ENCODE data around the gene CCR3. TPM values are rescaled to one million over a fixed set of nuclear protein-coding genes. Genes with fewer than 3 reads are reported as not detected.

Gene CCR3
- total RNA-seq, 1 donor = not detected

DNA sequence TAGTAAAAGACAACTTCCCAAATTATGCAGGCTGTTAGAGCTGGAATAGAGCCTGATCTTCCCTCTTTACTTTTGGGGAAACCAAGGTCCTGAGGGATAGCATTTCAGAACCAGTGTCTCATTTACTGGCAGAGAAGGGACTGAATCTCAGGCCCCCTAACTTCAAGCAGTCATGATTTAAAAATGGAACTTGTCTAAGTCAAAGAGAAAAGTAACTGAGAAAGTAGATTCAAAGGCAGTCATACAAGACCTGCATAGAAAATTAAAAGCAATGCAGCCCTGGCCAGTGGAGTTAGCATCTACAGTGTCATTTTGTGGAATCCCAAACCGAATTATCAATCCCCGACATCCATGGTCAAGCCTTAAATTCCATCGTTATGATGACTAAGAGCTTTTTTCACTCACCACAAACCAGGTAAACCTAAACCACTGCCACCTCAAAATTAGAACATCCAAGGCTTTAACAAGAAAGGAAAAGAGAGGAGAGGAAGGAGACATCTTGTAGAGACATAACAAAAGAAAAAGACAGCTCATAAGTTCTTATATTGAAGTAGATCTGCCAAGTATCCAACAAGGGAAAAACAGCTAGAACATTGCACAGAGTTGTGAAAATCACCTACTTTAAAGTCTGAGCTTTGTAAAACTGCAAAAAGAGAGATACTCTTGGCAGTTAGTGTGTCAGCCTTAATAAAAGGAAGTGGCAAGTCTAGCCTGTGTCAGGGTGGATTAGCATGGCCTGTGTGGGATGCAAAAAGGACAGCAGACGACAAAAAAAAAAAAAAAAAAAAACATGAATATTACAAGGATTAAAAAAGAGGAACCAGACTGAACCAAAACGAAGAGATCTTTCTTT lies 57.6 kb downstream of the CCR3 start:
- no peak overlapping the region for H3K4me3 ChIP-seq (ENCODE audit: low read depth, low read length)
- no peak for DNase-seq (ENCODE audit: low read depth)
- TF ChIP-seq, protein P1, sequence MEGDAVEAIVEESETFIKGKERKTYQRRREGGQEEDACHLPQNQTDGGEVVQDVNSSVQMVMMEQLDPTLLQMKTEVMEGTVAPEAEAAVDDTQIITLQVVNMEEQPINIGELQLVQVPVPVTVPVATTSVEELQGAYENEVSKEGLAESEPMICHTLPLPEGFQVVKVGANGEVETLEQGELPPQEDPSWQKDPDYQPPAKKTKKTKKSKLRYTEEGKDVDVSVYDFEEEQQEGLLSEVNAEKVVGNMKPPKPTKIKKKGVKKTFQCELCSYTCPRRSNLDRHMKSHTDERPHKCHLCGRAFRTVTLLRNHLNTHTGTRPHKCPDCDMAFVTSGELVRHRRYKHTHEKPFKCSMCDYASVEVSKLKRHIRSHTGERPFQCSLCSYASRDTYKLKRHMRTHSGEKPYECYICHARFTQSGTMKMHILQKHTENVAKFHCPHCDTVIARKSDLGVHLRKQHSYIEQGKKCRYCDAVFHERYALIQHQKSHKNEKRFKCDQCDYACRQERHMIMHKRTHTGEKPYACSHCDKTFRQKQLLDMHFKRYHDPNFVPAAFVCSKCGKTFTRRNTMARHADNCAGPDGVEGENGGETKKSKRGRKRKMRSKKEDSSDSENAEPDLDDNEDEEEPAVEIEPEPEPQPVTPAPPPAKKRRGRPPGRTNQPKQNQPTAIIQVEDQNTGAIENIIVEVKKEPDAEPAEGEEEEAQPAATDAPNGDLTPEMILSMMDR (IDR thresholded peaks at IDR 0.05; ENCODE audit: insufficient read depth, low read depth, low read length) = no peak

DNA sequence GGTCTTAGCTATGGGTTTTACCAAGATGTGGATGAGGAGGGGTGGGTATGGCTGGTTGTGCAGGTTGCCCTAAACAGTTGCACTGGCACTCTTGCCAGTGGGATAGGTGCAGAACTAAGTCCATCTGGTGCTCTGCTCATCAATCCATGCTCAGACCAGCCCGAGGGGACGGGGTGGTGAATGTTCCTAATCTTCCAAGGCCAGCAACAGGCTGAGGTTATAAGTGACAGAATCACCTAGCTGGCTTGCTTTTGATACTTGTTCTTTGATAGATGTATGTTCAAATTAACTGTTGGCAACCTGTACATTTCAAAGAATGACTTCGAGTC lies 58.2 kb downstream of the CCR3 start:
- no peak for DNase-seq (ENCODE audit: low read depth)
- TF ChIP-seq, protein P1 (IDR thresholded peaks at IDR 0.05; ENCODE audit: insufficient read depth, low read depth, low read length) = no peak
- H3K4me3 ChIP-seq (ENCODE audit: low read depth, low read length) = no peak overlapping the region

DNA sequence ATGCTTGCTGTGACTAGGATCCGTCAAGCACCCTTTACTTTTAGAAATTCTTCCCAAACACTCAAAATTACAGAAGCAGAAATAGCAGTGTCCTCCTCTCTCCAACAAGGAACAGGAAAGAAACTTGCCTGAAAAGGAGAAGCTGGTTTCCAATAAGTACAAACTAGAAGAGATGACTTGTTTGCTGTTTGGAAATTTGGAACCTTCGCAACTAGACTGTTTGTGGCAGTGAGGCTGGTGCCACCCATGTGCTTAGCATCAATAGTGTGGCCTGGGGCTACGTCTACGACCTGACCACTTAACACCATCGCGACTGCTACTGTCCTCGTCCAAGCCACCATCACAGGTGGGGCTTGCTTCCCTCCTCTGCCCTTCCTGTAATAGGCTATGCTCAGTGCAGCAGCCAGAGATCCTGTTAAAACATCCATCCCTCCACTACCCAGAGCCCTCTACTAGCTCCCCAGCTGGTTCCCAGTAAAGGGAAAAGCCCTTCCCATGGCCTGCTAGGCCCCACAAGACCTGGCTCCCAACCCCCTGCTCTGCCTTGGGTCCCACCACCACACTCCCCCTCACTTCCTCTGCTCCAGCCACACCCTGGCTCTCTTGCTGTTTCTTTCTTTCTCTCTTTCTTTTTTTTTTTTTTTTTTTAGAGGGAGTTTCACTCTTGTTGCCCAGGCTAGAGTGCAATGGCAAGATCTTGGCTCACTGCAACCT lies 59.0 kb downstream of the CCR3 start:
- no peak overlapping the region for H3K4me3 ChIP-seq (ENCODE audit: low read depth, low read length)
- DNase-seq (ENCODE audit: low read depth) = no peak
- TF ChIP-seq, protein P1 (IDR thresholded peaks at IDR 0.05; ENCODE audit: insufficient read depth, low read depth, low read length) = no peak

DNA sequence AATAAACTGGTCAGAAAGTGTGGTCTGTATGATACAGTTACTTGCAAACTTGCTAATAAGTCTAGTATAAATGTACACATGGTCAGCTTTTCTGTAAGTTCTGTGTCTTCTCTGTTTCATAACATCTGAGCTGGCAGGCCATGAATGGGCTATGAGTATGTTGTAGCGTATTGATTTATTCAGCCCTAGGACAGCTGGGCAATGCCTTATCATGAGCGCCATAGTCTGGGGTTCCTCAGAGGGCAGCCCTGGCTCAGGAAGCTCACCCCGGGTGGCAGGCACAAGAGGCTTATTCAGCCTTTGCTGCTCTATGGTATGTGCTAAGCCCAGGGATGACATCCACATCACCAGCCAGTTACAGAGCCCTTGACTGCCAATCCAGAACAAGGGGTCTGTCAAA lies 61.0 kb downstream of the CCR3 start:
- DNase-seq (ENCODE audit: low read depth) = no peak
- no peak overlapping the region for H3K4me3 ChIP-seq (ENCODE audit: low read depth, low read length)
- TF ChIP-seq, protein P1 (IDR thresholded peaks at IDR 0.05; ENCODE audit: insufficient read depth, low read depth, low read length) = no peak

DNA sequence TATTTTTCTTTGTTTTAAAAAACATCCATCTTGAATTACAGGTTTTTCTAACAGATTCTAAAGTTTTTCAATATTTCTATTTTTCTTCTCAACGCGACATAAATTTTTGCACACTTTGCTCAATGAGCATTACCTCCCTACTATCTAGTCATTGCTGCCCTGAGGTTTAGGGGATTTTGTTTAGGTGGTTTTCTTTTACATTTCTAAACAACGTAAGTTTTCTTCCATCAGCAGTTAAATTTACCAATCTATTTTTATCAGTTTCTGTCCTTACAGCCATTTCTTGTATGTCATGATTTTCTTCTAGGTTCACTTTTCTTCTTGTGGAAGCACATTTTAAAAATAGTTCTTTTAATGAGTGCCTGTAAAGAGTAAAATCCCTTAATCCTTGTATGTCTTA lies 62.5 kb downstream of the CCR3 start:
- no peak overlapping the region for H3K4me3 ChIP-seq (ENCODE audit: low read depth, low read length)
- no peak for DNase-seq (ENCODE audit: low read depth)
- TF ChIP-seq, protein P1 (IDR thresholded peaks at IDR 0.05; ENCODE audit: insufficient read depth, low read depth, low read length) = no peak

DNA sequence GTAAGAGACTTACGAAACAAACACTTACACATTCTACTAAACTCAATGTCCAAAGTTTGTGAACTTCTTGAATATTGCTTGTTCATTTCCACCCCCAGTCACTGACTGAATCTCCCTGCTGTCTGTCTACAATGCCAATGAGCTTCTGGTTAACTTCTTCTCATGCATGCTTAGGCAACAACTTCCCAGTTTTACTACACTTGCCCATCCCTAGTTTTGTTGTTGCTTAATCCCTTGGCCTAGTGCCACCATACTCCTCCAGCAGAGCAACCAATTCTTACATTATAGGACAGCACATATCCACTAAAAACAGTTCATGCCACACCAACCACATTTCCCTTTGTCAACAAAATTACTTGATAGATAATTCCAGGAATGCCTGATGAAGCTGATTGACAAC lies 70.7 kb downstream of the CCR3 start:
- H3K4me3 ChIP-seq (ENCODE audit: low read depth, low read length) = no peak overlapping the region
- peak; percentile 43 for DNase-seq (ENCODE audit: low read depth)
- TF ChIP-seq, protein P1 (IDR thresholded peaks at IDR 0.05; ENCODE audit: insufficient read depth, low read depth, low read length) = no peak

Data from fibroblast of villous mesenchyme (primary cell).